Measurements from ENCODE around the gene TMEM44.

The TMEM44 gene

DNA sequence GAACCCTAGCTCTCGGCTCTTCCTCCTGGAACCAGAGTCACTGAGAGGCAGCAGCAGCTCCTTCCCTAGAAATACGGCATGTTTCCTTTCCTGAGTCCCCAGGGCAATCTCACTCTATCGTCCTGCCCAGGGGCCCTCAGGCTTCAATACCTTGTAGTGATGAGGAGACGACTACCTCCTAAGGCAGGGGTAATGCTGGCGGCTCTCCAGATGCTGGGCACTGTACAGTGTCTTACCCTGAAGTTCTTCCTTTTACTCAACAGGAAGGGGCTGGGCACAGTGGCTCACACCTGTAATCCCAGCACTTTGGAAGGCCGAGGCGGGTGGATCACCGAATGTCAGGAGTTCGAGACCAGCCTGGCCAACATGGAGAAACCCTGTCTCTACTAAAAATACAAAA is 13.5 kb downstream of the TMEM44 start:
- Histone ChIP-seq H3K9me2 (replicated peaks; ENCODE audit: insufficient read depth, low read length) (no peaks in the 10 kb centered on the region), H3F3A (ENCODE audit: insufficient read depth) (no peaks in the 10 kb centered on the region), H3K9me3 (ENCODE audit: insufficient read depth, low read length) (no peaks in the 10 kb centered on the region), H2AFZ (ENCODE audit: low read depth, low read length, severe bottlenecking) (no peak overlapping the region), H3K4me2 (ENCODE audit: low read depth, low read length, poor library complexity, severe bottlenecking) (no peak overlapping the region), H3K4me3 (ENCODE audit: insufficient read depth, low read length, poor library complexity, severe bottlenecking) (no peak overlapping the region), H3K27me3 (ENCODE audit: low read length) (no peaks in the 10 kb centered on the region), H4K20me1 (ENCODE audit: low read depth, low read length) (no peaks in the 10 kb centered on the region), H3K36me3 (ENCODE audit: low read length) (no peaks in the 10 kb centered on the region), H3K9ac (ENCODE audit: low read length) (no peak overlapping the region), H3K79me2 (ENCODE audit: insufficient read depth, low read length) (no peaks in the 10 kb centered on the region), H3K27ac (ENCODE audit: low read depth, low read length) (no peak overlapping the region)
- TF ChIP-seq, protein P1, sequence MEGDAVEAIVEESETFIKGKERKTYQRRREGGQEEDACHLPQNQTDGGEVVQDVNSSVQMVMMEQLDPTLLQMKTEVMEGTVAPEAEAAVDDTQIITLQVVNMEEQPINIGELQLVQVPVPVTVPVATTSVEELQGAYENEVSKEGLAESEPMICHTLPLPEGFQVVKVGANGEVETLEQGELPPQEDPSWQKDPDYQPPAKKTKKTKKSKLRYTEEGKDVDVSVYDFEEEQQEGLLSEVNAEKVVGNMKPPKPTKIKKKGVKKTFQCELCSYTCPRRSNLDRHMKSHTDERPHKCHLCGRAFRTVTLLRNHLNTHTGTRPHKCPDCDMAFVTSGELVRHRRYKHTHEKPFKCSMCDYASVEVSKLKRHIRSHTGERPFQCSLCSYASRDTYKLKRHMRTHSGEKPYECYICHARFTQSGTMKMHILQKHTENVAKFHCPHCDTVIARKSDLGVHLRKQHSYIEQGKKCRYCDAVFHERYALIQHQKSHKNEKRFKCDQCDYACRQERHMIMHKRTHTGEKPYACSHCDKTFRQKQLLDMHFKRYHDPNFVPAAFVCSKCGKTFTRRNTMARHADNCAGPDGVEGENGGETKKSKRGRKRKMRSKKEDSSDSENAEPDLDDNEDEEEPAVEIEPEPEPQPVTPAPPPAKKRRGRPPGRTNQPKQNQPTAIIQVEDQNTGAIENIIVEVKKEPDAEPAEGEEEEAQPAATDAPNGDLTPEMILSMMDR (IDR thresholded peaks at IDR 0.05; ENCODE audit: insufficient read depth, low read length, poor library complexity, severe bottlenecking) = no peak
- no peak for TF ChIP-seq EZH2phosphoT487 (conservative IDR thresholded peaks at IDR 0.05; ENCODE audit: low read length)

DNA sequence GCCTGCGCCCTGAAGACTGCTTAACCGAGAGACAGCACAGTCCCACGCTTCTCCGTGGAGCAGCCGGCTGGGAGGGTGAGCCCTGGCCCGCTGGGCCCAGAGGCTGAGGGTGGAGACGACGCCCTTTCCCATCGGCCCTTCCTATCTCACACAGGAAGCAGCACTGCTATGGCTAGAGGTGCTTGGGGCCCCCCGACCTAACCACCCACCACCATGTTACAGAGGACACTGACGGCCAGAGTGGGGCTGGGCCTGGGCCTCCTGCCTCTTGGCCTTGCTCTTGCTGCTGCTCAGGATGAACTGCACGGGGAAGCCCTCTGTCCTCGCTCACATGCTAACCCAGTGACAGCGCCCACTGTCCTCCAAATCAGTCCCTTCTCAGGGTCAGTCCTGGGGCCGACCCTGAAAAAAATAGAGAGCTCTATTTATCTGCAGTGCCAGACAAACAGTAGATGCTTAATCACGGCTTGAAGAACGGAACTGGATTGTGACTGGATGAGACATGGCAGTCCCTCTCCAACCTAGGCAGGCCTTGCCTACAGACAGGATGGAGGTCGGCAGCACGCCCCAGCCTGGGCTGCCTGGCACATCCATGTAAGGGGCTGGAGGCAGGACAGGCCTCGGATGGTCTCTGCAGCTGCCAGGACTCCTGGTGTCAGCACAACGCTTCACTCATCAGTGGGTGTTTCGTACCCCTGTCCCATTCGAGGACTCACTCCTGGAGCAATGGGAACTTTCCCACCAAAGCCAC is 14.2 kb downstream of the TMEM44 start:
- no peaks in the 10 kb centered on the region for H3K9me3 ChIP-seq (ENCODE audit: insufficient read depth, low read length)
- H3K79me2 ChIP-seq (ENCODE audit: insufficient read depth, low read length) = no peaks in the 10 kb centered on the region
- no peaks in the 10 kb centered on the region for H3K9me2 ChIP-seq (replicated peaks; ENCODE audit: insufficient read depth, low read length)
- no peaks in the 10 kb centered on the region for H4K20me1 ChIP-seq (ENCODE audit: low read depth, low read length)
- H3K36me3 ChIP-seq (ENCODE audit: low read length) = no peaks in the 10 kb centered on the region
- H3K9ac ChIP-seq (ENCODE audit: low read length) = no peak overlapping the region
- H3K27me3 ChIP-seq (ENCODE audit: low read length) = no peaks in the 10 kb centered on the region
- no peak overlapping the region for H3K4me3 ChIP-seq (ENCODE audit: insufficient read depth, low read length, poor library complexity, severe bottlenecking)
- TF ChIP-seq, protein P1 (IDR thresholded peaks at IDR 0.05; ENCODE audit: insufficient read depth, low read length, poor library complexity, severe bottlenecking) = no peak
- no peak for TF ChIP-seq EZH2phosphoT487 (conservative IDR thresholded peaks at IDR 0.05; ENCODE audit: low read length)
- H3F3A ChIP-seq (ENCODE audit: insufficient read depth) = no peaks in the 10 kb centered on the region
- no peak overlapping the region for H2AFZ ChIP-seq (ENCODE audit: low read depth, low read length, severe bottlenecking)
- no peak overlapping the region for H3K27ac ChIP-seq (ENCODE audit: low read depth, low read length)
- no peak overlapping the region for H3K4me2 ChIP-seq (ENCODE audit: low read depth, low read length, poor library complexity, severe bottlenecking)

DNA sequence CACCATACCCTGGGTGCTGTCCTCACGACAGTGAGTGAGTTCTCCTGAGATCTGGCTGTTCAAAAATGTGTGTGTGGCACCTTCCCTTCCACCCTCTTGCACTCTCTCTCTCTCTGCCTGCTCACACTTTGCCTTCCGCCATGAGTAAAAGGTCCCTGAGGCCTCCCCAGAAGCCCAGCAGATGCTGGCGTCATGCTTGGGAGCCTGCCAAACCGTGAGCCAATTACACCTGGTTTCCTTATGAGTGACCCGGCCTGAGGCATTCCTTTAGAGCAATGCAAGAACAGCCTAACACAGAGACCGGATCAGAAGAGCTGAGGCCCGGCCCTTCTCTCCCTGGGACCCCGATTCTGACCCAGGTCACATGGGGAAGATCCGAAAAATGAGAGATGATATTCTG is 15.4 kb downstream of the TMEM44 start:
- H3K27ac ChIP-seq (ENCODE audit: low read depth, low read length) = no peak overlapping the region
- H3K9me3 ChIP-seq (ENCODE audit: insufficient read depth, low read length) = no peaks in the 10 kb centered on the region
- no peaks in the 10 kb centered on the region for H4K20me1 ChIP-seq (ENCODE audit: low read depth, low read length)
- H3K4me2 ChIP-seq (ENCODE audit: low read depth, low read length, poor library complexity, severe bottlenecking) = no peak overlapping the region
- TF ChIP-seq, protein P1 (IDR thresholded peaks at IDR 0.05; ENCODE audit: insufficient read depth, low read length, poor library complexity, severe bottlenecking) = no peak
- no peak for TF ChIP-seq EZH2phosphoT487 (conservative IDR thresholded peaks at IDR 0.05; ENCODE audit: low read length)
- no peak overlapping the region for H3K4me3 ChIP-seq (ENCODE audit: insufficient read depth, low read length, poor library complexity, severe bottlenecking)
- H3K79me2 ChIP-seq (ENCODE audit: insufficient read depth, low read length) = no peaks in the 10 kb centered on the region
- no peak overlapping the region for H3K9ac ChIP-seq (ENCODE audit: low read length)
- no peaks in the 10 kb centered on the region for H3K27me3 ChIP-seq (ENCODE audit: low read length)
- H3K36me3 ChIP-seq (ENCODE audit: low read length) = no peaks in the 10 kb centered on the region
- H3K9me2 ChIP-seq (replicated peaks; ENCODE audit: insufficient read depth, low read length) = no peaks in the 10 kb centered on the region
- H3F3A ChIP-seq (ENCODE audit: insufficient read depth) = no peaks in the 10 kb centered on the region
- no peak overlapping the region for H2AFZ ChIP-seq (ENCODE audit: low read depth, low read length, severe bottlenecking)
